ENCODE data around the gene EEF1A2.

DNA sequence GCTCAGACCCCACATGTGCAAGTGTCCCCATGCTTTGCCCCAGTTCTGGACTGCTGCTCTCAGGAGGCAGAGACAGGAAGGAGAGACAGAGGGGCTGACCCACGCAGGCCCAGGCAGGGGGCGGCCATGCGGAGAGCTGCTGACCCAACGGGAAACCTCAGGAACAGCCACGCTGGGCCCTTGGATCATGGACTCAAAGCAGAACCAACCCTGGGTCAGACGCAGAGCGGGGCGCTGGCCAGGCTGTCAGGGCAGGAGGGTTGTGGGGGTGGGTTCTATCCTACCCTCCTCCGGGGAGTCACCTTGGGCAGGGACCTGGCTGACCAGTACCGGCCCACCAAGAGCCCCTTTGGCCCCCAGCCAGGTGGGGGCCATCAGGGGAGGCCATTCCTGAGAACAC is 28.5 kb downstream of the EEF1A2 start:
- TF ChIP-seq EZH2 (IDR thresholded peaks at IDR 0.05; ENCODE audit: insufficient read depth, low read length) (no peak), CTCF (IDR thresholded peaks at IDR 0.05; ENCODE audit: insufficient read depth, low read depth, low read length) (no peak)

Data from astrocyte (in vitro differentiated cells and primary cell).